ENCODE data around the gene TAP1. TPM values are rescaled to one million over a fixed set of nuclear protein-coding genes. Genes with fewer than 3 reads are reported as not detected.

Gene TAP1
- total and polyA plus RNA-seq, 2 donors (not counting 1 experiment from before 2014, with no cell fraction given): 126 to 184 TPM

DNA sequence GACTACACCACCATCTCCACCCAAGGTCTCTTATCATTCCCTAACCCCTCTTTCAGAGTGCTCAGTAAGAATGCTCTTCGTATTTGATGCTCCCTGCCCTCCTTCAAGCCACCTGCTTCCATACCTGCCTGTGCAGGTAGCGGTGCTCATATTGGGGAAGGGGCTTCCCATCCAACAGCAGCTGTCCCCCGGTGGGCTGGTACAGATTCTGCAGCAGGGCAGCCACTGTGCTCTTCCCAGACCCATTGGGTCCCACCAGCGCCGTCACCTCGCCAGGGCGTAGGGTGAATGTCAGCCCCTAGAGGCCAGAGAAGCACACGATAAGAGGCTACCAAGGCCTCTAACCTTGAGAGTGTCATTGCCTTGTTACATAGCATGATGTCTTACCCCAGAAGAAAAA lies 5.7 kb downstream of the TAP1 start:
- Mint-ChIP-seq H3K4me1 (peaks cover 83% of the 10 kb centered on the region), H3K9me3 (ENCODE audit: insufficient read depth) (no peaks in the 10 kb centered on the region), H3K27me3 (no peaks in the 10 kb centered on the region), H3K27ac (peak overlapping the region; percentile 66), H3K4me3 (peak overlapping the region; percentile 44)
- WGBS (ENCODE audit: insufficient coverage): 93% methylated on average over 8 of the region's 8 CpGs
- ChIA-PET POLR2A (no interaction called here), CTCF (interaction anchor here (1.8 to 11.0 kb wide), 2 partner anchors 9 kb away, joined by 8 to 359 read pairs; partner anchors contain the start of genes PSMB9, TAP1 and TAP2)
- Histone ChIP-seq H3K4me1 (ENCODE audit: control insufficient read depth in 2 of 2, insufficient read depth in 2 of 2, low read length in 2 of 2) (peaks cover 64 to 77% of the 10 kb centered on the region in 2 donors), H3K4me2 (replicated peaks; ENCODE audit: low read depth, low read length, poor library complexity, severe bottlenecking) (peak overlapping the region; percentile 73), H4K20me1 (ENCODE audit: control insufficient read depth, insufficient read depth, low read length, poor library complexity, severe bottlenecking) (peaks cover 25% of the 10 kb centered on the region), H3K9me3 (ENCODE audit: control extremely low read depth in 1 of 3, control insufficient read depth in 2 of 3, insufficient read depth in 1 of 3, low read length in 2 of 3) (no peaks in the 10 kb centered on the region), H3K79me2 (ENCODE audit: control insufficient read depth, insufficient read depth, low read length) (peaks cover 99% of the 10 kb centered on the region), H3K9ac (ENCODE audit: low read length) (no peak overlapping the region), H2AFZ (ENCODE audit: insufficient read depth, low read depth, low read length, poor library complexity, severe bottlenecking) (no peak overlapping the region), H3K4me3 (ENCODE audit: control extremely low read depth in 1 of 5, extremely low read depth in 1 of 5, insufficient read depth in 1 of 5, low read depth in 2 of 5, low read length in 4 of 5) (no peak overlapping the region), H3K27me3 (replicated peaks in 1 of 4; ENCODE audit: control extremely low read depth in 1 of 4, control insufficient read depth in 3 of 4, insufficient read depth in 4 of 4, low read length in 3 of 4) (no peaks in the 10 kb centered on the region), H3K27ac (ENCODE audit: low read length in 2 of 2) (peak overlapping the region in 1 of 2 donors; percentile 97), H3K36me3 (replicated peaks in 1 of 2; ENCODE audit: control extremely low read depth in 1 of 2, control insufficient read depth in 1 of 2, extremely low read depth in 1 of 2, insufficient read depth in 2 of 2, low read length in 1 of 2) (peaks cover 18 to 73% of the 10 kb centered on the region in 2 experiments)
- ATAC-seq (ENCODE audit: low read depth) (no peak), DNase-seq (no peak)
- TF ChIP-seq EZH2 (IDR thresholded peaks at IDR 0.05; ENCODE audit: borderline replicate concordance, insufficient read depth, low read depth, low read length, poor library complexity, severe bottlenecking): no peak
- TF ChIP-seq, protein P1, sequence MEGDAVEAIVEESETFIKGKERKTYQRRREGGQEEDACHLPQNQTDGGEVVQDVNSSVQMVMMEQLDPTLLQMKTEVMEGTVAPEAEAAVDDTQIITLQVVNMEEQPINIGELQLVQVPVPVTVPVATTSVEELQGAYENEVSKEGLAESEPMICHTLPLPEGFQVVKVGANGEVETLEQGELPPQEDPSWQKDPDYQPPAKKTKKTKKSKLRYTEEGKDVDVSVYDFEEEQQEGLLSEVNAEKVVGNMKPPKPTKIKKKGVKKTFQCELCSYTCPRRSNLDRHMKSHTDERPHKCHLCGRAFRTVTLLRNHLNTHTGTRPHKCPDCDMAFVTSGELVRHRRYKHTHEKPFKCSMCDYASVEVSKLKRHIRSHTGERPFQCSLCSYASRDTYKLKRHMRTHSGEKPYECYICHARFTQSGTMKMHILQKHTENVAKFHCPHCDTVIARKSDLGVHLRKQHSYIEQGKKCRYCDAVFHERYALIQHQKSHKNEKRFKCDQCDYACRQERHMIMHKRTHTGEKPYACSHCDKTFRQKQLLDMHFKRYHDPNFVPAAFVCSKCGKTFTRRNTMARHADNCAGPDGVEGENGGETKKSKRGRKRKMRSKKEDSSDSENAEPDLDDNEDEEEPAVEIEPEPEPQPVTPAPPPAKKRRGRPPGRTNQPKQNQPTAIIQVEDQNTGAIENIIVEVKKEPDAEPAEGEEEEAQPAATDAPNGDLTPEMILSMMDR (IDR thresholded peaks at IDR 0.05): no peak
- intact Hi-C loops (cut with micrococcal nuclease): no loop called here

DNA sequence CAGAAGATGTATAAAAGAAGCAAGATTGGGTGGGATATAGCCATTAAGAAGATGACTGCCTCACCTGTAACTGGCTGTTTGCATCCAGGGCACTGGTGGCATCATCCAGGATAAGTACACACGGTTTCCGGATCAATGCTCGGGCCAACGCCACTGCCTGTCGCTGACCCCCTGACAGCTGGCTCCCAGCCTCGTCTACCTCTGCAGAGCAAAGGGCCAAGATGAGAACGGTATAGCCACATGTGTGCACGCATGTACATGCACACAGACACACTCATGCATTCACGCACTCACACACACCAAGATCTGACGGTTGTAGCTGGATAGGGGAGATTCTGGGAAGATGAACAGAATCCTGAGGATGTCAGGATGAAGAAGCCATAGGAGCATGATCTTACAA lies 6.5 kb downstream of the TAP1 start:
- no peak for TF ChIP-seq EZH2 (IDR thresholded peaks at IDR 0.05; ENCODE audit: borderline replicate concordance, insufficient read depth, low read depth, low read length, poor library complexity, severe bottlenecking)
- TF ChIP-seq, protein P1 (IDR thresholded peaks at IDR 0.05): no peak
- H3K4me3 ChIP-seq (ENCODE audit: control extremely low read depth in 1 of 5, extremely low read depth in 1 of 5, insufficient read depth in 1 of 5, low read depth in 2 of 5, low read length in 4 of 5): no peak overlapping the region
- peak overlapping the region; percentile 44 for H3K4me3 Mint-ChIP-seq

More for the DNA sequence above, 6.5 kb downstream of the TAP1 start:
- Histone ChIP-seq H3K36me3 (replicated peaks in 1 of 2; ENCODE audit: control extremely low read depth in 1 of 2, control insufficient read depth in 1 of 2, extremely low read depth in 1 of 2, insufficient read depth in 2 of 2, low read length in 1 of 2) (peaks cover 20 to 78% of the 10 kb centered on the region in 2 experiments), H3K79me2 (ENCODE audit: control insufficient read depth, insufficient read depth, low read length) (peaks cover 99% of the 10 kb centered on the region), H2AFZ (ENCODE audit: insufficient read depth, low read depth, low read length, poor library complexity, severe bottlenecking) (no peak overlapping the region), H3K27ac (ENCODE audit: low read length in 2 of 2) (peak overlapping the region in 1 of 2 donors; percentile 97), H3K9ac (ENCODE audit: low read length) (no peak overlapping the region), H3K4me1 (ENCODE audit: control insufficient read depth in 2 of 2, insufficient read depth in 2 of 2, low read length in 2 of 2) (peaks cover 68 to 79% of the 10 kb centered on the region in 2 donors), H3K27me3 (replicated peaks in 1 of 4; ENCODE audit: control extremely low read depth in 1 of 4, control insufficient read depth in 3 of 4, insufficient read depth in 4 of 4, low read length in 3 of 4) (no peaks in the 10 kb centered on the region), H4K20me1 (ENCODE audit: control insufficient read depth, insufficient read depth, low read length, poor library complexity, severe bottlenecking) (peaks cover 19% of the 10 kb centered on the region), H3K9me3 (ENCODE audit: control extremely low read depth in 1 of 3, control insufficient read depth in 2 of 3, insufficient read depth in 1 of 3, low read length in 2 of 3) (no peaks in the 10 kb centered on the region), H3K4me2 (replicated peaks; ENCODE audit: low read depth, low read length, poor library complexity, severe bottlenecking) (peak overlapping the region; percentile 73)
- Mint-ChIP-seq H3K9me3 (ENCODE audit: insufficient read depth) (no peaks in the 10 kb centered on the region), H3K4me1 (peaks cover 83% of the 10 kb centered on the region), H3K27me3 (no peaks in the 10 kb centered on the region), H3K27ac (peak overlapping the region; percentile 66)
- ATAC-seq (ENCODE audit: low read depth): no peak
- 97% methylated on average over 6 of the region's 10 CpGs for WGBS (ENCODE audit: insufficient coverage)
- intact Hi-C loops (cut with micrococcal nuclease): no loop called here
- no peak for DNase-seq
- CTCF ChIA-PET: interaction anchor here (0.6 to 11.0 kb wide), 4 partner anchors 8 to 1017 kb away, joined by 3 to 359 read pairs (median 30); partner anchors contain the start of genes PSMB9, TAP1 and TAP2
- POLR2A ChIA-PET: interaction anchor here (3.8 kb wide), 1 partner anchor 125 kb away, joined by 53 read pairs; no protein-coding TSS in a partner anchor
